WERI-Rb-1 (cell line): ENCODE data around the gene PRR18.

Source experiments
- DNase-seq: peaks from one replicate; pipeline ENCODE4 v3.0.0-alpha.2; 2020
- H3K27ac ChIP-seq: fragments of 250-450 bp; sonication (Bioruptor Pico); 2 replicates; pipeline ENCODE4 v1.5.1; 2020; ENCODE audit warnings: mild to moderate bottlenecking, moderate library complexity
- H3K27me3 ChIP-seq: fragments of 250-450 bp; sonication (Bioruptor Pico); 2 replicates; pipeline ENCODE4 v1.5.1; 2021; ENCODE audit warnings: mild to moderate bottlenecking, low read depth, moderate library complexity; ENCODE audit not compliant: insufficient read depth, severe bottlenecking
- H3K36me3 ChIP-seq: fragments of 250-450 bp; sonication (Bioruptor Pico); 2 replicates; pipeline ENCODE4 v1.5.1; 2020; ENCODE audit warnings: mild to moderate bottlenecking, moderate library complexity
- H3K4me3 ChIP-seq: 2 replicates; pipeline ENCODE4 v1.5.1; 2011; ENCODE audit warnings: low read depth, mild to moderate bottlenecking, control low read depth, low read length
- H3K9me3 ChIP-seq: fragments of 250-450 bp; sonication (Bioruptor Pico); 2 replicates; pipeline ENCODE4 v1.5.1; 2021; ENCODE audit warnings: mild to moderate bottlenecking, moderate library complexity; ENCODE audit not compliant: severe bottlenecking
- CTCF ChIP-seq: IDR thresholded peaks from 2 replicates; pipeline ENCODE4 v1.5.1; 2011; ENCODE audit warnings: low read depth, mild to moderate bottlenecking, control low read depth, inconsistent platforms, low read length

The PRR18 gene

GRCh38 chr6:166259296-166259977 is 48.8 kb downstream of the PRR18 start:
- no peak for TF ChIP-seq CTCF
- Histone ChIP-seq H3K4me3 (no peak overlapping the region), H3K9me3 (no peaks in the 10 kb centered on the region), H3K27ac (no peak overlapping the region), H3K36me3 (no peaks in the 10 kb centered on the region), H3K27me3 (no peaks in the 10 kb centered on the region)
- DNase-seq = no peak

- H3K4me3 ChIP-seq = no peak overlapping the region
- TF ChIP-seq CTCF = no peak
- no peak for DNase-seq
- H3K27me3 ChIP-seq = no peaks in the 10 kb centered on the region
- no peaks in the 10 kb centered on the region for H3K36me3 ChIP-seq
- H3K27ac ChIP-seq = no peak overlapping the region
- H3K9me3 ChIP-seq = no peaks in the 10 kb centered on the region
Measured at GRCh38 chr6:166258854-166259276, 49.3 kb downstream of the PRR18 start.

- TF ChIP-seq CTCF = no peak
- Histone ChIP-seq H3K27ac (no peak overlapping the region), H3K27me3 (no peaks in the 10 kb centered on the region), H3K36me3 (no peaks in the 10 kb centered on the region), H3K9me3 (no peaks in the 10 kb centered on the region), H3K4me3 (no peak overlapping the region)
- DNase-seq = no peak
Measured at GRCh38 chr6:166257911-166258318, 50.3 kb downstream of the PRR18 start.
